ENCODE measurements around the gene CUL9.

DNA sequence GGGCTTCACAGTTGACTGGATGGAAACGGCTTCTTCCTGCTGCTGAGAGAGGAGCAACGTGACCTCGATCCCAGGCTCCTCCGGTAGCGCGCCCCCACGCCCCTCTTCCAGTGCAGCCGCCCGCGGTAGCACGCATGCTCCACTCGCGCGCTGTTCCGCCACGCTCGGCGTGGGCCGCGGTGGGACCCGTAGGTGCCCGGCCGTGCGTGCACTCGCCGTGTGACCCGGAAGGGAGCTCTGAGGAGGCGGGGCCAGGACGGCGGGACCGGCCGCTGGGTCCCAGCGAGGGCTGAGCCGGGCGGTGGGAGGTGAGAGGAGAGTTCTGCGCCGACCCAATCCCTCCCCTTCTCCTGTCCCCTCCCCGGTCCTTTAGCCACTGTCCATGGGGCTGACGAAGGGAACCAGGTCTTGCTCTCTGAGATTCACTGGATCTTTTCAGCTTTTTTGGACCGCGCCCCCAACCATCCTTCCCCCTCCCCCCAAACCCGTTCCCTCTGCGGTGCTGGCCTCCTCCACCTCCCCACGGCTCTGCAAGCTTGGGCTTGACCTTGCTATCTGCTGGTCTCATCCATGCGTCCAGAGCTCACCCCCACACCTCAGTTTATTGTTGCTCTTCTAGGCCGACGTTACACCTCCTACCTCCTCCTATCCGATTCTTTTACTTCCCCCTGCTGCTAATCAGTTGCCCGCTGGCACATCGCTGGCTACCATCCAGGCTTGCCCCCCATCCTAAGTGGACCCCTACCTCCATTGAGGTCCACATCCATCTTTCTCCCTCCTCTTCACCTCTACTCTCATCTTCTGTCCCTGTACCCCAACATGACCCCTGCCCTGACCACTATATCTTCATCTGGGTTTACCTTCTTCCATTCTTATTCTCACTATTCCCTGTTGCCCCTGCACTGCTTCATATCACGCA is at the start of gene CUL9:
- TF ChIP-seq, protein P1, sequence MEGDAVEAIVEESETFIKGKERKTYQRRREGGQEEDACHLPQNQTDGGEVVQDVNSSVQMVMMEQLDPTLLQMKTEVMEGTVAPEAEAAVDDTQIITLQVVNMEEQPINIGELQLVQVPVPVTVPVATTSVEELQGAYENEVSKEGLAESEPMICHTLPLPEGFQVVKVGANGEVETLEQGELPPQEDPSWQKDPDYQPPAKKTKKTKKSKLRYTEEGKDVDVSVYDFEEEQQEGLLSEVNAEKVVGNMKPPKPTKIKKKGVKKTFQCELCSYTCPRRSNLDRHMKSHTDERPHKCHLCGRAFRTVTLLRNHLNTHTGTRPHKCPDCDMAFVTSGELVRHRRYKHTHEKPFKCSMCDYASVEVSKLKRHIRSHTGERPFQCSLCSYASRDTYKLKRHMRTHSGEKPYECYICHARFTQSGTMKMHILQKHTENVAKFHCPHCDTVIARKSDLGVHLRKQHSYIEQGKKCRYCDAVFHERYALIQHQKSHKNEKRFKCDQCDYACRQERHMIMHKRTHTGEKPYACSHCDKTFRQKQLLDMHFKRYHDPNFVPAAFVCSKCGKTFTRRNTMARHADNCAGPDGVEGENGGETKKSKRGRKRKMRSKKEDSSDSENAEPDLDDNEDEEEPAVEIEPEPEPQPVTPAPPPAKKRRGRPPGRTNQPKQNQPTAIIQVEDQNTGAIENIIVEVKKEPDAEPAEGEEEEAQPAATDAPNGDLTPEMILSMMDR (IDR thresholded peaks at IDR 0.05; ENCODE audit: borderline replicate concordance, extremely low read depth, low read length, poor library complexity, severe bottlenecking), result peak; percentile 25
- no peak for TF ChIP-seq EZH2 (IDR thresholded peaks at IDR 0.05; ENCODE audit: borderline replicate concordance, low read depth, low read length, severe bottlenecking)
